RWPE2 (cell line): ENCODE measurements around the gene DTX3L.

Source experiments
- ATAC-seq: fragments of 200-7000 bp; cut with Tn5 transposase; 3 replicates; pipeline ENCODE4 v1.9.1; 2021; ENCODE audit warnings: low read depth
- DNase-seq: peaks from one replicate; pipeline ENCODE4 v3.0.0-alpha.2; 2020; ENCODE audit warnings: low spot score
- H3K27ac ChIP-seq: fragments of 450-650 bp; 2 replicates; pipeline ENCODE4 v1.5.1; 2017; ENCODE audit warnings: mild to moderate bottlenecking; ENCODE audit not compliant: poor library complexity, severe bottlenecking
- H3K27me3 ChIP-seq: fragments of 250-450 bp; sonication (Bioruptor Pico); 2 replicates; pipeline ENCODE4 v1.5.1; 2021; ENCODE audit warnings: mild to moderate bottlenecking, moderate library complexity; ENCODE audit not compliant: insufficient read depth, poor library complexity, severe bottlenecking
- H3K36me3 ChIP-seq: fragments of 250-450 bp; sonication (Bioruptor Pico); 2 replicates; pipeline ENCODE4 v1.5.1; 2020; ENCODE audit warnings: low read depth, mild to moderate bottlenecking, moderate library complexity
- H3K4me1 ChIP-seq: fragments of 250-450 bp; sonication (Bioruptor Pico); 2 replicates; pipeline ENCODE4 v1.5.1; 2021; ENCODE audit warnings: mild to moderate bottlenecking, moderate library complexity; ENCODE audit not compliant: insufficient read depth, poor library complexity, severe bottlenecking
- H3K4me3 ChIP-seq: fragments of 250-450 bp; sonication (Bioruptor Pico); 2 replicates; pipeline ENCODE4 v1.5.1; 2021; ENCODE audit warnings: mild to moderate bottlenecking, moderate library complexity; ENCODE audit not compliant: severe bottlenecking
- H3K9me3 ChIP-seq: fragments of 250-450 bp; sonication (Bioruptor Pico); 2 replicates; pipeline ENCODE4 v1.5.1; 2021; ENCODE audit warnings: mild to moderate bottlenecking, moderate library complexity; ENCODE audit not compliant: severe bottlenecking
- CTCF ChIP-seq: fragments of 450-650 bp; IDR thresholded peaks from one replicate; pipeline ENCODE4 v1.5.1; 2017; ENCODE audit warnings: mild to moderate bottlenecking, moderate library complexity; ENCODE audit not compliant: poor library complexity, severe bottlenecking

Gene DTX3L

GRCh38 chr3:122578069-122578740 lies 14.1 kb downstream of the DTX3L start:
- Histone ChIP-seq H3K27me3 (no peaks in the 10 kb centered on the region), H3K36me3 (no peaks in the 10 kb centered on the region), H3K27ac (no peak overlapping the region), H3K9me3 (peaks cover 12% of the 10 kb centered on the region), H3K4me1 (peaks cover 4% of the 10 kb centered on the region), H3K4me3 (no peak overlapping the region)
- ATAC-seq (no peak), DNase-seq (no peak)
- no peak for TF ChIP-seq CTCF

GRCh38 chr3:122580470-122580869 lies 16.3 kb downstream of the DTX3L start:
- ATAC-seq (no peak), DNase-seq (no peak)
- H3K9me3 ChIP-seq = peaks cover 12% of the 10 kb centered on the region
- no peak overlapping the region for H3K27ac ChIP-seq
- H3K4me3 ChIP-seq = no peak overlapping the region
- H3K27me3 ChIP-seq = no peaks in the 10 kb centered on the region
- TF ChIP-seq CTCF = no peak
- no peaks in the 10 kb centered on the region for H3K36me3 ChIP-seq
- no peaks in the 10 kb centered on the region for H3K4me1 ChIP-seq

GRCh38 chr3:122581622-122582021 lies 17.5 kb downstream of the DTX3L start:
- Histone ChIP-seq H3K4me3 (no peak overlapping the region), H3K27me3 (no peaks in the 10 kb centered on the region), H3K9me3 (peaks cover 12% of the 10 kb centered on the region), H3K36me3 (no peaks in the 10 kb centered on the region), H3K4me1 (no peaks in the 10 kb centered on the region), H3K27ac (no peak overlapping the region)
- no peak for TF ChIP-seq CTCF
- no peak for DNase-seq
- ATAC-seq = no peak

GRCh38 chr3:122582390-122582789 lies 18.3 kb downstream of the DTX3L start:
- no peak overlapping the region for H3K4me3 ChIP-seq
- ATAC-seq (no peak), DNase-seq (no peak)
- H3K27ac ChIP-seq = no peak overlapping the region
- TF ChIP-seq CTCF = no peak
- H3K27me3 ChIP-seq = no peaks in the 10 kb centered on the region
- H3K36me3 ChIP-seq = no peaks in the 10 kb centered on the region
- no peaks in the 10 kb centered on the region for H3K4me1 ChIP-seq
- peaks cover 12% of the 10 kb centered on the region for H3K9me3 ChIP-seq

GRCh38 chr3:122586098-122586497 lies 22.0 kb downstream of the DTX3L start:
- H3K27ac ChIP-seq = no peak overlapping the region
- H3K36me3 ChIP-seq = no peaks in the 10 kb centered on the region
- no peak for TF ChIP-seq CTCF
- no peaks in the 10 kb centered on the region for H3K27me3 ChIP-seq
- no peaks in the 10 kb centered on the region for H3K4me1 ChIP-seq
- no peak for DNase-seq
- H3K4me3 ChIP-seq = no peak overlapping the region
- no peak for ATAC-seq
- peaks cover 12% of the 10 kb centered on the region for H3K9me3 ChIP-seq
